HCT116 (cell line): Measurements from ENCODE around the gene COMMD6.

ENCODE experiments used
- CEBPB ChIP-seq: IDR thresholded peaks from 2 replicates; pipeline ENCODE4 v1.6.1; 2012; ENCODE audit warnings: low read depth
- CTCF ChIP-seq, 3 experiments: fragments of 200-600 bp in 1 of 3; sonication (generic) in 1 of 3; IDR thresholded peaks in 2 of 3; conservative IDR thresholded peaks in 1 of 3; 2 replicates each; pipeline ENCODE4 v1.5.1; 2012 to 2017; ENCODE audit warnings: low read depth in 2 of 3, low read length in 2 of 3, antibody characterized with exemption in 1 of 3, borderline replicate concordance in 1 of 3, control low read depth in 1 of 3, mild to moderate bottlenecking in 1 of 3, mixed read lengths in 1 of 3, mixed run types in 1 of 3, moderate library complexity in 1 of 3; ENCODE audit not compliant: insufficient read depth in 1 of 3
- FOSL1 ChIP-seq: IDR thresholded peaks from 2 replicates; pipeline ENCODE4 v1.6.1; 2012; ENCODE audit warnings: low read depth
- JUND ChIP-seq: IDR thresholded peaks from 2 replicates; pipeline ENCODE4 v1.6.1; 2012
- POLR2A ChIP-seq: IDR thresholded peaks from 2 replicates; pipeline ENCODE4 v1.7.0; 2011; ENCODE audit warnings: borderline replicate concordance; ENCODE audit not compliant: insufficient read depth, insufficient read length; ENCODE audit errors: extremely low read depth
- REST ChIP-seq: IDR thresholded peaks from 2 replicates; pipeline ENCODE4 v1.6.1; 2012; ENCODE audit warnings: low read depth
- SRF ChIP-seq: IDR thresholded peaks from 2 replicates; pipeline ENCODE4 v1.6.1; 2012; ENCODE audit warnings: low read depth

GRCh38 chr13:75533861-75534260 lies 3.8 kb downstream of the COMMD6 start:
- TF ChIP-seq POLR2A (no peak), CTCF (IDR thresholded peaks at IDR 0.05 in 2 of 3, conservative IDR thresholded peaks at IDR 0.05 in 1 of 3; ENCODE audit: borderline replicate concordance in 1 of 3, insufficient read depth in 1 of 3, low read depth in 2 of 3, low read length in 2 of 3) (no peak), CEBPB (no peak), REST (no peak), SRF (no peak), JUND (no peak), FOSL1 (no peak)
